ENCODE measurements around the gene TFCP2L1.

DNA sequence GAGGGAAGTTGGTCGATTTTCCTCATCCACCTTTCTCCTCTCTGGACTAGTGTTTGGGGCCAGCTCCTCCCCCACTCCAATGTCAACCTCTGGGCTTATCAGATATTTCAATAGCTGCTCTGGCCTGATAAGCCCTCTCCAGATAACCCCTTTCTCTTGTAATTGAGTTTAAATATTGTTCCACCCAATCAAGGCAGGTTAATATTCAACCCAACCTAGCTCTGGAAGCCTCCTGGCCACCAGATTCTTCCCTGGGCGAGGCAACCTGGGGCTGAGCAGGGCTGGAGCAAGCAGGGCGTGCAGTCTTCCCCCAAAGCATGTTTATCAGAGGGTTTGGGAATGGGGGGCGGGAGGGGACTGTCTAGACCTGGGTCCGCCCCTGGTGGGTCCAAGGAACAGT lies 73.8 kb downstream of the TFCP2L1 start:
- TF ChIP-seq, protein P1, sequence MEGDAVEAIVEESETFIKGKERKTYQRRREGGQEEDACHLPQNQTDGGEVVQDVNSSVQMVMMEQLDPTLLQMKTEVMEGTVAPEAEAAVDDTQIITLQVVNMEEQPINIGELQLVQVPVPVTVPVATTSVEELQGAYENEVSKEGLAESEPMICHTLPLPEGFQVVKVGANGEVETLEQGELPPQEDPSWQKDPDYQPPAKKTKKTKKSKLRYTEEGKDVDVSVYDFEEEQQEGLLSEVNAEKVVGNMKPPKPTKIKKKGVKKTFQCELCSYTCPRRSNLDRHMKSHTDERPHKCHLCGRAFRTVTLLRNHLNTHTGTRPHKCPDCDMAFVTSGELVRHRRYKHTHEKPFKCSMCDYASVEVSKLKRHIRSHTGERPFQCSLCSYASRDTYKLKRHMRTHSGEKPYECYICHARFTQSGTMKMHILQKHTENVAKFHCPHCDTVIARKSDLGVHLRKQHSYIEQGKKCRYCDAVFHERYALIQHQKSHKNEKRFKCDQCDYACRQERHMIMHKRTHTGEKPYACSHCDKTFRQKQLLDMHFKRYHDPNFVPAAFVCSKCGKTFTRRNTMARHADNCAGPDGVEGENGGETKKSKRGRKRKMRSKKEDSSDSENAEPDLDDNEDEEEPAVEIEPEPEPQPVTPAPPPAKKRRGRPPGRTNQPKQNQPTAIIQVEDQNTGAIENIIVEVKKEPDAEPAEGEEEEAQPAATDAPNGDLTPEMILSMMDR (IDR thresholded peaks at IDR 0.05), result no peak
- TF ChIP-seq POLR2AphosphoS5 (IDR thresholded peaks at IDR 0.05), result no peak
